ENCODE data around the gene EEPD1.

- TF ChIP-seq CTCF (IDR thresholded peaks at IDR 0.05) (no peak), POLR2A (IDR thresholded peaks at IDR 0.05) (no peak)
Measured at GRCh38 chr7:36278069-36278619, 125.1 kb downstream of the EEPD1 start.
